B cell (primary cell): ENCODE data around the gene TMEM92. TPM values are rescaled to one million over a fixed set of nuclear protein-coding genes. Genes with fewer than 3 reads are reported as not detected.

Source experiments
- ATAC-seq: fragments of 200-7000 bp; cut with Tn5 transposase; one replicate; pipeline ENCODE4 v1.10.0; 2021; ENCODE audit warnings: low read depth, mild to moderate bottlenecking, moderate number of reproducible peaks, moderate library complexity
- CTCF ChIA-PET: fragments of 350-600 bp; sonication (Branson Sonifier 250); formaldehyde crosslinking; loops from one replicate; lab custom pipeline; 2021; ENCODE audit warnings: antibody characterized with exemption, inconsistent platforms; lab: Charles Lee
- POLR2A ChIA-PET: fragments of 350-600 bp; sonication (Branson Sonifier 250); formaldehyde crosslinking; loops from one replicate; lab custom pipeline; 2021; ENCODE audit warnings: antibody characterized with exemption; lab: Charles Lee
- DNase-seq: peaks from one replicate; pipeline ENCODE4 v3.0.0; 2013
- H2AFZ ChIP-seq: 2 replicates; pipeline ENCODE4 v1.6.1; 2012; ENCODE audit warnings: mild to moderate bottlenecking, low read depth, low read length; ENCODE audit not compliant: insufficient read depth, poor library complexity, severe bottlenecking
- H3K27ac ChIP-seq, 2 donors: 1 replicate in 1 of 2; 2 replicates in 1 of 2; pipeline ENCODE4 v1.5.1; 2012 to 2013; ENCODE audit warnings: low read length in 2 of 2, mild to moderate bottlenecking in 2 of 2, moderate library complexity in 1 of 2
- H3K27me3 ChIP-seq, 4 experiments: fragments of 200-600 bp in 1 of 4; sonication (generic) in 1 of 4; replicated peaks in 1 of 4; 1 replicate in 2 of 4; 2 replicates in 2 of 4; pipeline versions ENCODE4 v1.6.1 to v1.7.0; 2013 to 2016; ENCODE audit warnings: low read length in 3 of 4, mild to moderate bottlenecking in 2 of 4, mixed read lengths in 1 of 4, moderate library complexity in 1 of 4; ENCODE audit not compliant: insufficient read depth in 4 of 4, control insufficient read depth in 3 of 4; ENCODE audit errors: control extremely low read depth in 1 of 4
- H3K36me3 ChIP-seq, 2 experiments: replicated peaks in 1 of 2; 1 replicate in 1 of 2; 2 replicates in 1 of 2; pipeline versions ENCODE4 v1.6.1 to v1.7.1; 2013; ENCODE audit warnings: low read length in 1 of 2; ENCODE audit not compliant: insufficient read depth in 2 of 2, control insufficient read depth in 1 of 2; ENCODE audit errors: control extremely low read depth in 1 of 2, extremely low read depth in 1 of 2
- H3K4me1 ChIP-seq, 2 donors: fragments of 200-600 bp in 1 of 2; sonication (generic) in 1 of 2; 1 replicate in 1 of 2; 2 replicates in 1 of 2; pipeline versions ENCODE4 v1.5.1 to v1.6.1; 2013 to 2017; ENCODE audit warnings: low read length in 2 of 2; ENCODE audit not compliant: control insufficient read depth in 2 of 2, insufficient read depth in 2 of 2
- H3K4me2 ChIP-seq: replicated peaks from 2 replicates; pipeline ENCODE3; 2012; ENCODE audit warnings: mild to moderate bottlenecking, low read depth, low read length; ENCODE audit not compliant: poor library complexity, severe bottlenecking
- H3K4me3 ChIP-seq, 5 experiments: fragments of 200-600 bp in 1 of 5; sonication (generic) in 1 of 5; 1 replicate in 3 of 5; 2 replicates in 2 of 5; pipeline versions ENCODE4 v1.5.1 to v1.7.0; 2011 to 2016; ENCODE audit warnings: low read length in 4 of 5, mild to moderate bottlenecking in 4 of 5, low read depth in 2 of 5, control low read depth in 1 of 5, moderate library complexity in 1 of 5; ENCODE audit not compliant: insufficient read depth in 1 of 5; ENCODE audit errors: control extremely low read depth in 1 of 5, extremely low read depth in 1 of 5
- H3K79me2 ChIP-seq: fragments of 200-600 bp; sonication (generic); one replicate; pipeline ENCODE4 v1.6.0; 2016; ENCODE audit warnings: low read length; ENCODE audit not compliant: control insufficient read depth, insufficient read depth
- H3K9ac ChIP-seq: fragments of 200-600 bp; sonication (generic); 2 replicates; pipeline ENCODE4 v1.6.1; 2017; ENCODE audit warnings: mild to moderate bottlenecking, low read length, moderate library complexity
- H3K9me3 ChIP-seq, 3 donors: one replicate each; pipeline versions ENCODE4 v1.6.1 to v1.7.1; 2013; ENCODE audit warnings: low read length in 2 of 3; ENCODE audit not compliant: control insufficient read depth in 2 of 3, insufficient read depth in 1 of 3; ENCODE audit errors: control extremely low read depth in 1 of 3
- H4K20me1 ChIP-seq: 2 replicates; pipeline ENCODE4 v1.6.0; 2012; ENCODE audit warnings: mild to moderate bottlenecking, low read length; ENCODE audit not compliant: insufficient read depth, control insufficient read depth, poor library complexity, severe bottlenecking
- H3K27ac Mint-ChIP-seq: one replicate; pipeline ENCODE4 v1.8.0; 2021; ENCODE audit warnings: mixed read lengths
- H3K27me3 Mint-ChIP-seq: one replicate; pipeline ENCODE4 v1.8.0; 2021; ENCODE audit warnings: mixed read lengths
- H3K4me1 Mint-ChIP-seq: one replicate; pipeline ENCODE4 v1.8.0; 2021; ENCODE audit warnings: mixed read lengths
- H3K4me3 Mint-ChIP-seq: one replicate; pipeline ENCODE4 v1.8.0; 2021; ENCODE audit warnings: mixed read lengths
- H3K9me3 Mint-ChIP-seq: one replicate; pipeline ENCODE4 v1.8.0; 2022; ENCODE audit warnings: mixed read lengths; ENCODE audit not compliant: insufficient read depth
- CTCF ChIP-seq: fragments of 200-600 bp; IDR thresholded peaks from one replicate; pipeline ENCODE4 v1.8.0; 2022; ENCODE audit warnings: antibody characterized with exemption, mild to moderate bottlenecking
- EZH2 ChIP-seq: IDR thresholded peaks from 2 replicates; pipeline ENCODE4 v1.6.1; 2012; ENCODE audit warnings: borderline replicate concordance, low read depth, mild to moderate bottlenecking, moderate library complexity, low read length; ENCODE audit not compliant: insufficient read depth, poor library complexity, severe bottlenecking
- WGBS: methylation state at CpG from one replicate; pipeline ENCODE4 v1.1.5; 2013; ENCODE audit warnings: missing lambda C conversion rate; ENCODE audit not compliant: insufficient coverage; 5-methylcytosine and 5-hydroxymethylcytosine counted together
- intact Hi-C: fragments of 100-400 bp; cut with micrococcal nuclease; formaldehyde crosslinking; loops from one replicate; pipeline ENCODE4 v1.10.0; 2022
- polyA plus RNA-seq: library from polyadenylated mRNA; depleted of rRNA; stranded (reverse); fragments of >200 nt; gene quantifications from 2 replicates; pipeline ENCODE4 v1.2.3, GENCODE V29; 2012
- total RNA-seq, 2 donors: library from RNA; stranded (reverse); fragments of 120-200 nt in 1 of 2; gene quantifications; 1 replicate in 1 of 2; 2 replicates in 1 of 2; pipeline versions ENCODE4 v1.2.3 to v1.2.4, GENCODE V29; 2013 to 2022

The TMEM92 gene
- total and polyA plus RNA-seq, 2 donors (not counting 1 experiment from before 2014, with no cell fraction given): not detected

- ChIA-PET CTCF (no interaction called here), POLR2A (no interaction called here)
- Mint-ChIP-seq H3K4me3 (no peak overlapping the region), H3K27ac (no peak overlapping the region), H3K27me3 (peaks cover 39% of the 10 kb centered on the region), H3K9me3 (no peaks in the 10 kb centered on the region), H3K4me1 (no peaks in the 10 kb centered on the region)
- Histone ChIP-seq H3K27me3 (peaks cover 0 to 13% (median 5%) of the 10 kb centered on the region in 4 experiments), H3K4me3 (no peak overlapping the region), H3K4me2 (no peak overlapping the region), H2AFZ (no peak overlapping the region), H4K20me1 (no peaks in the 10 kb centered on the region), H3K9ac (no peak overlapping the region), H3K36me3 (no peaks in the 10 kb centered on the region), H3K4me1 (no peaks in the 10 kb centered on the region), H3K9me3 (peaks cover 4 to 5% (median 5%) of the 10 kb centered on the region in 3 donors), H3K79me2 (no peaks in the 10 kb centered on the region), H3K27ac (no peak overlapping the region)
- no CpG with 5 or more reads among the region's 9 CpGs for WGBS
- no peak for ATAC-seq
- TF ChIP-seq CTCF: no peak
- TF ChIP-seq EZH2: no peak
- intact Hi-C loops: no loop called here
- DNase-seq: no peak
Measured at GRCh38 chr17:50238601-50239280, 35.5 kb upstream of the TMEM92 start.

- TF ChIP-seq CTCF (no peak), EZH2 (no peak)
- Histone ChIP-seq H3K27ac (no peak overlapping the region), H3K36me3 (no peaks in the 10 kb centered on the region), H3K4me2 (no peak overlapping the region), H2AFZ (no peak overlapping the region), H4K20me1 (no peaks in the 10 kb centered on the region), H3K9ac (no peak overlapping the region), H3K79me2 (no peaks in the 10 kb centered on the region), H3K4me3 (no peak overlapping the region), H3K4me1 (no peaks in the 10 kb centered on the region), H3K9me3 (peaks cover 0 to 1% (median under 1%) of the 10 kb centered on the region in 3 donors), H3K27me3 (peaks cover 0 to 11% (median 4%) of the 10 kb centered on the region in 4 experiments)
- intact Hi-C loops: no loop called here
- H3K9me3 Mint-ChIP-seq: no peaks in the 10 kb centered on the region
- no peak overlapping the region for H3K27ac Mint-ChIP-seq
- 0% methylated on average over 1 of the region's 4 CpGs for WGBS
- no peak for DNase-seq
- no peak for ATAC-seq
- ChIA-PET CTCF (interaction anchor here (0.7 kb wide), 1 partner anchor 244 kb away, joined by 3 read pairs; no protein-coding TSS in a partner anchor), POLR2A (no interaction called here)
- no peaks in the 10 kb centered on the region for H3K4me1 Mint-ChIP-seq
- no peak overlapping the region for H3K4me3 Mint-ChIP-seq
- H3K27me3 Mint-ChIP-seq: peaks cover 43% of the 10 kb centered on the region
Measured at GRCh38 chr17:50239937-50240336, 34.3 kb upstream of the TMEM92 start.
